ENCODE data around the gene DOCK4.

The DOCK4 gene

GRCh38 chr7:112145206-112145605 lies 61.0 kb downstream of the DOCK4 start:
- DNase-seq (ENCODE audit: low read depth) = no peak
- H3K4me3 ChIP-seq (ENCODE audit: low read depth, low read length) = no peak overlapping the region
- no peak for TF ChIP-seq CTCF (IDR thresholded peaks at IDR 0.05; ENCODE audit: insufficient read depth, low read depth, low read length, missing control alignments)

- no peak overlapping the region for H3K4me3 ChIP-seq (ENCODE audit: low read depth, low read length)
- no peak for TF ChIP-seq CTCF (IDR thresholded peaks at IDR 0.05; ENCODE audit: insufficient read depth, low read depth, low read length, missing control alignments)
- no peak for DNase-seq (ENCODE audit: low read depth)
These were observed 61.7 kb downstream of the DOCK4 start for GRCh38 chr7:112144284-112145059.

GRCh38 chr7:112143582-112143981 lies 62.6 kb downstream of the DOCK4 start:
- no peak for DNase-seq (ENCODE audit: low read depth)
- TF ChIP-seq CTCF (IDR thresholded peaks at IDR 0.05; ENCODE audit: insufficient read depth, low read depth, low read length, missing control alignments) = no peak
- H3K4me3 ChIP-seq (ENCODE audit: low read depth, low read length) = no peak overlapping the region

GRCh38 chr7:112143136-112143535 lies 63.1 kb downstream of the DOCK4 start:
- no peak for TF ChIP-seq CTCF (IDR thresholded peaks at IDR 0.05; ENCODE audit: insufficient read depth, low read depth, low read length, missing control alignments)
- no peak for DNase-seq (ENCODE audit: low read depth)
- H3K4me3 ChIP-seq (ENCODE audit: low read depth, low read length) = no peak overlapping the region

GRCh38 chr7:112140600-112140999 lies 65.6 kb downstream of the DOCK4 start:
- no peak overlapping the region for H3K4me3 ChIP-seq (ENCODE audit: low read depth, low read length)
- no peak for DNase-seq (ENCODE audit: low read depth)
- TF ChIP-seq CTCF (IDR thresholded peaks at IDR 0.05; ENCODE audit: insufficient read depth, low read depth, low read length, missing control alignments) = no peak

- no peak for TF ChIP-seq CTCF (IDR thresholded peaks at IDR 0.05; ENCODE audit: insufficient read depth, low read depth, low read length, missing control alignments)
- no peak overlapping the region for H3K4me3 ChIP-seq (ENCODE audit: low read depth, low read length)
- no peak for DNase-seq (ENCODE audit: low read depth)
These were observed 67.3 kb downstream of the DOCK4 start for GRCh38 chr7:112138938-112139337.

GRCh38 chr7:112138325-112138852 lies 67.8 kb downstream of the DOCK4 start:
- no peak for TF ChIP-seq CTCF (IDR thresholded peaks at IDR 0.05; ENCODE audit: insufficient read depth, low read depth, low read length, missing control alignments)
- no peak for DNase-seq (ENCODE audit: low read depth)
- no peak overlapping the region for H3K4me3 ChIP-seq (ENCODE audit: low read depth, low read length)
